Measurements from ENCODE around the gene DAB1.

Gene DAB1

DNA sequence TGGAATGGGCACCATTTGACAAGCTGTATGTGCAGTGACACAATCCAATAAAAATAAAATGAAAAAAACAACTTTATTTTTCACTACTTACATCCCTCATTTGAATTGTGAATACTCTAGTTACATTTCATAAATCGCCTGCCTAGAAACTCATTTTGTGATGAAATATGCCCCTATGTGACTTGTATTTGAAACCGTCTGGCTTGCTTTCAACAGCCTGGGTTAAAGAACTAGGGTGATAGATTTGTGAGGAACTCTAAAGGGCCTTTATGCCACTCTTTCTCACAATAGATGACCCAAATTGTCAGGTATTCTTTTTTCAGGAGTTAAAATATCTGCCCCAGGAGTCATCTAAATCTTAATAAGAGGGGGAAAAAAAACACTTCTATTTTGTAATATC lies 137.9 kb downstream of the DAB1 start:
- Histone ChIP-seq H3K4me3 (ENCODE audit: low read length) (no peak overlapping the region), H3K9me2 (replicated peaks; ENCODE audit: control insufficient read depth, low read length) (no peaks in the 10 kb centered on the region), H3K4me2 (ENCODE audit: low read length) (no peak overlapping the region), H4K20me1 (ENCODE audit: control insufficient read depth, insufficient read depth, low read depth, low read length) (no peaks in the 10 kb centered on the region), H3K79me2 (ENCODE audit: control insufficient read depth, low read length) (no peaks in the 10 kb centered on the region), H3F3A (ENCODE audit: control insufficient read depth, insufficient read depth) (no peaks in the 10 kb centered on the region), H3K27ac (ENCODE audit: low read depth, low read length) (no peak overlapping the region), H3K9me3 (ENCODE audit: control insufficient read depth, insufficient read depth, low read length) (no peaks in the 10 kb centered on the region), H3K36me3 (ENCODE audit: control insufficient read depth, low read length) (no peaks in the 10 kb centered on the region), H3K27me3 (ENCODE audit: control insufficient read depth, low read length) (no peaks in the 10 kb centered on the region), H3K4me1 (ENCODE audit: control insufficient read depth, low read length) (no peaks in the 10 kb centered on the region)
- no peak for TF ChIP-seq EZH2phosphoT487 (IDR thresholded peaks at IDR 0.05; ENCODE audit: borderline replicate concordance, low read length)
- TF ChIP-seq, protein P1, sequence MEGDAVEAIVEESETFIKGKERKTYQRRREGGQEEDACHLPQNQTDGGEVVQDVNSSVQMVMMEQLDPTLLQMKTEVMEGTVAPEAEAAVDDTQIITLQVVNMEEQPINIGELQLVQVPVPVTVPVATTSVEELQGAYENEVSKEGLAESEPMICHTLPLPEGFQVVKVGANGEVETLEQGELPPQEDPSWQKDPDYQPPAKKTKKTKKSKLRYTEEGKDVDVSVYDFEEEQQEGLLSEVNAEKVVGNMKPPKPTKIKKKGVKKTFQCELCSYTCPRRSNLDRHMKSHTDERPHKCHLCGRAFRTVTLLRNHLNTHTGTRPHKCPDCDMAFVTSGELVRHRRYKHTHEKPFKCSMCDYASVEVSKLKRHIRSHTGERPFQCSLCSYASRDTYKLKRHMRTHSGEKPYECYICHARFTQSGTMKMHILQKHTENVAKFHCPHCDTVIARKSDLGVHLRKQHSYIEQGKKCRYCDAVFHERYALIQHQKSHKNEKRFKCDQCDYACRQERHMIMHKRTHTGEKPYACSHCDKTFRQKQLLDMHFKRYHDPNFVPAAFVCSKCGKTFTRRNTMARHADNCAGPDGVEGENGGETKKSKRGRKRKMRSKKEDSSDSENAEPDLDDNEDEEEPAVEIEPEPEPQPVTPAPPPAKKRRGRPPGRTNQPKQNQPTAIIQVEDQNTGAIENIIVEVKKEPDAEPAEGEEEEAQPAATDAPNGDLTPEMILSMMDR (IDR thresholded peaks at IDR 0.05; ENCODE audit: low read depth, low read length, poor library complexity, severe bottlenecking) = no peak

DNA sequence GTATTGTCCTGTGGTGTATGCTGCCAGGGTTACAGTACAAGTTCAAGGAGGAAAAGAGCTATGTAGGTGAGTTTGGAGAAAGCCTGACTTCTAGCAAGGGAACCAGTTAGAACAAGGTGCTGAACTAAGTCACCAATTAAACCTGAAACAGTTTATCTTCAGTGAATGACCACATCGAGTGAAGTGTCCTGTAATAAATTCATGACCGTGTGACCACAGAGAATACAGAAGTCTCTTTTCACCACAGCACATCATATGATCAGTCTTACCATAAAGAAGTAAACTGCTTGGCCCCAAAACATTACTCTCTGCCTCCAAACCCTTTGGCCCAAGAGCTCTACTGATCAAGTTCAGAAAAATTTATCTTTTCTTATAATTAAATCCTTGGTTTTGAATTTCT lies 141.4 kb downstream of the DAB1 start:
- Histone ChIP-seq H3K4me1 (ENCODE audit: control insufficient read depth, low read length) (no peaks in the 10 kb centered on the region), H3F3A (ENCODE audit: control insufficient read depth, insufficient read depth) (no peaks in the 10 kb centered on the region), H3K36me3 (ENCODE audit: control insufficient read depth, low read length) (no peaks in the 10 kb centered on the region), H3K4me3 (ENCODE audit: low read length) (no peak overlapping the region), H3K27me3 (ENCODE audit: control insufficient read depth, low read length) (no peaks in the 10 kb centered on the region), H3K79me2 (ENCODE audit: control insufficient read depth, low read length) (no peaks in the 10 kb centered on the region), H3K4me2 (ENCODE audit: low read length) (no peak overlapping the region), H3K27ac (ENCODE audit: low read depth, low read length) (no peak overlapping the region), H3K9me2 (replicated peaks; ENCODE audit: control insufficient read depth, low read length) (no peaks in the 10 kb centered on the region), H4K20me1 (ENCODE audit: control insufficient read depth, insufficient read depth, low read depth, low read length) (no peaks in the 10 kb centered on the region), H3K9me3 (ENCODE audit: control insufficient read depth, insufficient read depth, low read length) (no peaks in the 10 kb centered on the region)
- TF ChIP-seq, protein P1 (IDR thresholded peaks at IDR 0.05; ENCODE audit: low read depth, low read length, poor library complexity, severe bottlenecking) = no peak
- TF ChIP-seq EZH2phosphoT487 (IDR thresholded peaks at IDR 0.05; ENCODE audit: borderline replicate concordance, low read length) = no peak

- H3K79me2 ChIP-seq (ENCODE audit: control insufficient read depth, low read length) = no peaks in the 10 kb centered on the region
- no peak overlapping the region for H3K27ac ChIP-seq (ENCODE audit: low read depth, low read length)
- H3K4me3 ChIP-seq (ENCODE audit: low read length) = no peak overlapping the region
- H3K9me3 ChIP-seq (ENCODE audit: control insufficient read depth, insufficient read depth, low read length) = no peaks in the 10 kb centered on the region
- H3K9me2 ChIP-seq (replicated peaks; ENCODE audit: control insufficient read depth, low read length) = no peaks in the 10 kb centered on the region
- H3K4me2 ChIP-seq (ENCODE audit: low read length) = no peak overlapping the region
- no peaks in the 10 kb centered on the region for H3F3A ChIP-seq (ENCODE audit: control insufficient read depth, insufficient read depth)
- H4K20me1 ChIP-seq (ENCODE audit: control insufficient read depth, insufficient read depth, low read depth, low read length) = no peaks in the 10 kb centered on the region
- H3K36me3 ChIP-seq (ENCODE audit: control insufficient read depth, low read length) = no peaks in the 10 kb centered on the region
- no peaks in the 10 kb centered on the region for H3K4me1 ChIP-seq (ENCODE audit: control insufficient read depth, low read length)
- H3K27me3 ChIP-seq (ENCODE audit: control insufficient read depth, low read length) = no peaks in the 10 kb centered on the region
- no peak for TF ChIP-seq EZH2phosphoT487 (IDR thresholded peaks at IDR 0.05; ENCODE audit: borderline replicate concordance, low read length)
- TF ChIP-seq, protein P1 (IDR thresholded peaks at IDR 0.05; ENCODE audit: low read depth, low read length, poor library complexity, severe bottlenecking) = no peak
Measured at GRCh38 chr1:57281324-57281723, 142.5 kb downstream of the DAB1 start.

All from DOHH2 (cell line).